Ovary (tissue), 9 donors: ENCODE results near the gene SNX10. TPM values are rescaled to one million over a fixed set of nuclear protein-coding genes. Genes with fewer than 3 reads are reported as not detected.

Source experiments
- DNase-seq, 5 donors: peaks; one replicate each; pipeline ENCODE4 v3.0.0-alpha.2; 2019 to 2020
- H3K27ac ChIP-seq, 2 donors: fragments of 200-600 bp; one replicate each; pipeline versions ENCODE4 v1.5.1 to v1.8.0; 2019 to 2022
- H3K27me3 ChIP-seq: fragments of 200-600 bp; one replicate; pipeline ENCODE4 v1.8.0; 2022
- H3K36me3 ChIP-seq: fragments of 200-600 bp; sonication (generic); one replicate; pipeline ENCODE4 v1.5.1; 2019
- H3K4me1 ChIP-seq: one replicate; pipeline ENCODE4 v1.8.1; 2013; ENCODE audit warnings: mild to moderate bottlenecking, moderate library complexity; ENCODE audit not compliant: insufficient read depth
- H3K4me3 ChIP-seq: fragments of 200-600 bp; sonication (generic); one replicate; pipeline ENCODE4 v1.5.1; 2017
- H3K9me3 ChIP-seq, 2 donors: fragments of 200-600 bp in 1 of 2; sonication (generic) in 1 of 2; one replicate each; pipeline versions ENCODE4 v1.5.1 to v1.8.1; 2013 to 2019; ENCODE audit warnings: mild to moderate bottlenecking in 1 of 2, moderate library complexity in 1 of 2
- EP300 ChIP-seq: sonication (generic); formaldehyde crosslinking; IDR thresholded peaks from one replicate; pipeline ENCODE4 v1.6.1; 2017; ENCODE audit warnings: antibody characterized with exemption
- POLR2A ChIP-seq: fragments of 450-650 bp; IDR thresholded peaks from one replicate; pipeline ENCODE4 v1.6.1; 2017; ENCODE audit warnings: antibody characterized with exemption, mild to moderate bottlenecking, moderate library complexity
- WGBS, 3 donors: extraction: QIAGEN DNeasy Blood & Tissue Kit in 1 of 3; methylation state at CpG; one replicate each; pipeline versions ENCODE4 v1.1.5 to v1.1.7; 2013 to 2017; 5-methylcytosine and 5-hydroxymethylcytosine counted together
- intact Hi-C, 4 donors: fragments of 100-400 bp; cut with DNase I; formaldehyde crosslinking; loops; one replicate each; pipeline versions ENCODE4 v1.11.0 to v1.15.1; 2022 to 2023
- polyA plus RNA-seq, 2 donors: library from polyadenylated mRNA; stranded (reverse); fragments of 200-250 nt in 1 of 2; fragments of 350-450 nt in 1 of 2; fragmentation: Illumina TruSeq in 1 of 2; extraction: RNeasy Lipid Tissue Mini Kit (QIAGEN cat#74804) in 1 of 2; gene quantifications; one replicate each; pipeline ENCODE4 v1.2.3, GENCODE V29; 2013 to 2014
- total RNA-seq, 7 donors: library from RNA; depleted of rRNA in 2 of 7; stranded (reverse); fragments of >200 nt in 2 of 7; fragmentation: NEBNext Ultra II Directional in 3 of 7; extraction: Animal tissue kit (Norgen Biotek cat#: 25700) in 3 of 7; gene quantifications; one replicate each; pipeline versions ENCODE4 v1.1.0 to v1.2.4, GENCODE V29; 2016 to 2023
- TF ChIP-seq, protein P1 (sequence below), 3 donors: fragments of 450-650 bp in 2 of 3; fragments of 200-600 bp in 1 of 3; IDR thresholded peaks; one replicate each; pipeline versions ENCODE4 v1.5.1 to v1.8.0; 2016 to 2022; ENCODE audit warnings: antibody characterized with exemption in 3 of 3, mild to moderate bottlenecking in 1 of 3
- donor health status: DM: no; HTN: no; CAD: no; lungs with moderate emphysema.
- donor health status: DM: no; HTN: no; CAD: no.
- donor health status: Bipolar disorder and iron deficiency.
- donor health status: DM: yes; HTN: yes; CAD: no.
- donor health status: DM: no; HTN: no; CAD: no.
- donor health status: DM: yes; HTN: yes; CAD: no.

Gene SNX10
- total and polyA plus RNA-seq, 9 donors = 1.1 to 6.4 (median 2.0) TPM

DNA sequence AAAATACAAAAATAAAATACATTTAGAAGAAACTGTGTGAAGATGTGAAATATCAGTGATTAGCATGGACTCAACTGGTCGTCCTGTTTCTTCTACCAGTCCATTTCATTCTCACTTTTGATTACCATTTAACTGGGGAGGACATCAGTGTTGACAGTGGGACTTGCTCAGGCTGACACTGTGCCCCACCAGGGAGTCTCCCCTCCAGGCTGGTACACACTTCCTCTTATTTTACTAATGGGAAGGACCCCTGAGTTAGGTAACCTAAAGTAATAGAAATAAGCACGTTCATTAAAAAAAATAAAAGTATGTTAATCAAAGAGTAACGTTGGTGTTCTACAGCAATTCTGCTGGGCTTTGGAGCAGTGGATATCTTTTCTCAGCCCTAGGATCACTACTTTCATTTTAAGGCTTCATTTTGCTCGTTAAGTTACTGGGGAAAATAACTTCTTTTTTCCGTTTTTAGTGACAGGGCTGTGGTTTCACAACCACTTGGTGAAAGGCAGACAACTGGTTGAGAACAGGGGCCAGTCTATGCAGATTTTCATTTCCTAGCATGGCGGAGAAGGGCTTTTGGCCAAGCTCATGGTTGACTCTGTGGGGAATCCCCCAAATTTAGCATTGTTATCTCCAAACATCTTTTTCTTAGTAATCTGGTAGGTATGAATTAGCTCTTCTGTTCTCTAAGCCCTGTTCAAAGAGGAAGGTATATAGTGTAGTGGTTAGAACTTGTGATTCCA, 2.1 kb downstream of the SNX10 start:
- TF ChIP-seq, protein P1, sequence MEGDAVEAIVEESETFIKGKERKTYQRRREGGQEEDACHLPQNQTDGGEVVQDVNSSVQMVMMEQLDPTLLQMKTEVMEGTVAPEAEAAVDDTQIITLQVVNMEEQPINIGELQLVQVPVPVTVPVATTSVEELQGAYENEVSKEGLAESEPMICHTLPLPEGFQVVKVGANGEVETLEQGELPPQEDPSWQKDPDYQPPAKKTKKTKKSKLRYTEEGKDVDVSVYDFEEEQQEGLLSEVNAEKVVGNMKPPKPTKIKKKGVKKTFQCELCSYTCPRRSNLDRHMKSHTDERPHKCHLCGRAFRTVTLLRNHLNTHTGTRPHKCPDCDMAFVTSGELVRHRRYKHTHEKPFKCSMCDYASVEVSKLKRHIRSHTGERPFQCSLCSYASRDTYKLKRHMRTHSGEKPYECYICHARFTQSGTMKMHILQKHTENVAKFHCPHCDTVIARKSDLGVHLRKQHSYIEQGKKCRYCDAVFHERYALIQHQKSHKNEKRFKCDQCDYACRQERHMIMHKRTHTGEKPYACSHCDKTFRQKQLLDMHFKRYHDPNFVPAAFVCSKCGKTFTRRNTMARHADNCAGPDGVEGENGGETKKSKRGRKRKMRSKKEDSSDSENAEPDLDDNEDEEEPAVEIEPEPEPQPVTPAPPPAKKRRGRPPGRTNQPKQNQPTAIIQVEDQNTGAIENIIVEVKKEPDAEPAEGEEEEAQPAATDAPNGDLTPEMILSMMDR (IDR thresholded peaks at IDR 0.05) = no peak
- TF ChIP-seq EP300 (no peak), POLR2A (no peak)
- H3K27ac ChIP-seq = no peak overlapping the region
- intact Hi-C loops = no loop called here
- no peak for DNase-seq
- H3K4me3 ChIP-seq = no peak overlapping the region
- no peaks in the 10 kb centered on the region for H3K36me3 ChIP-seq
- H3K27me3 ChIP-seq = no peaks in the 10 kb centered on the region
- 82 to 87% (median 82%) methylated on average over 6 of the region's 6 CpGs for WGBS, 3 donors
- H3K4me1 ChIP-seq = peaks cover 5% of the 10 kb centered on the region
- H3K9me3 ChIP-seq = no peaks in the 10 kb centered on the region

DNA sequence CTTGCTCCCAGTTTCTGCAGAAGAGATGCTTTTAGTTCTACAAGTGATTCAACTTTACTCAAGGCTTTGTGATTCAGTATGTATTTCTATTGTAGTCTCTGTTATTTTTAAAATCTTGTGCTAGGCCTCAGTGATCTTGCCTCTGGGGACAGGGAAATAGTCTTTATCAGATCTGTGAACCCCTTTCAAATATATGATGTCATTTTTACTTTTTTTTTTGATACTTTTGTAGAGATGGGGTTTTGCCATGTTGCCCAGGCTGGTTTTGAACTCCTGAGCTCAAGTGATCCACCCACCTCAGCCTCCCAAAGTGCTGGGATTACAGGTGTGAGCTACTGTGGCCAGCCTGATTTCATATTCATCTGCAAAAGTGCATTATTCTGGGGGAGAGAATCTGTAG, 3.4 kb downstream of the SNX10 start:
- H3K27ac ChIP-seq = no peak overlapping the region
- no peaks in the 10 kb centered on the region for H3K36me3 ChIP-seq
- DNase-seq = no peak
- H3K27me3 ChIP-seq = no peaks in the 10 kb centered on the region
- intact Hi-C loops = no loop called here
- H3K9me3 ChIP-seq = no peaks in the 10 kb centered on the region
- H3K4me1 ChIP-seq = peaks cover 5% of the 10 kb centered on the region
- TF ChIP-seq, protein P1 (IDR thresholded peaks at IDR 0.05) = no peak
- TF ChIP-seq EP300 = no peak
- no peak overlapping the region for H3K4me3 ChIP-seq

DNA sequence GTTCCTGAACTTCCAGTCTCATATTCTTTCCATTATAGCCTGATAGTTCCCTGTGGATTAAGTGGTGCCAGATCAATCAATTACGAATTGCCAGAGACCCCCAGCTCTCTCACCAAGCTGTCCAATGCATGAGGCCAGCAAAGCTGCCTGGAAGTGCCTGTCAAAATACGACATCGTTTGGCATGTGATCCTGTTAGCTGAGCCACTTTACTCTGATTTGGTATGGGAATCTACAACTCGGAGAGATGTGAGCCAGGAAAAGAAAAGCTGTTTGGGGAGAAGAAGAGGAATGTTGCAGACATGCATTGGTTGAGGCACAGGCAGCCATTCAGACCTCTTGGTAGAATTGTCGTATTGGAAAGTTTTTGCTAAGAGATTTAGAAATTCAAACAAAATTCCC, 3.9 kb downstream of the SNX10 start:
- Histone ChIP-seq H3K36me3 (no peaks in the 10 kb centered on the region), H3K4me1 (peaks cover 5% of the 10 kb centered on the region), H3K27ac (no peak overlapping the region), H3K27me3 (no peaks in the 10 kb centered on the region), H3K9me3 (no peaks in the 10 kb centered on the region), H3K4me3 (no peak overlapping the region)
- intact Hi-C loops = no loop called here
- DNase-seq = no peak
- 93 to 95% (median 95%) methylated on average over 5 of the region's 5 CpGs for WGBS, 3 donors
- TF ChIP-seq, protein P1 (IDR thresholded peaks at IDR 0.05) = no peak
- no peak for TF ChIP-seq POLR2A
- no peak for TF ChIP-seq EP300

DNA sequence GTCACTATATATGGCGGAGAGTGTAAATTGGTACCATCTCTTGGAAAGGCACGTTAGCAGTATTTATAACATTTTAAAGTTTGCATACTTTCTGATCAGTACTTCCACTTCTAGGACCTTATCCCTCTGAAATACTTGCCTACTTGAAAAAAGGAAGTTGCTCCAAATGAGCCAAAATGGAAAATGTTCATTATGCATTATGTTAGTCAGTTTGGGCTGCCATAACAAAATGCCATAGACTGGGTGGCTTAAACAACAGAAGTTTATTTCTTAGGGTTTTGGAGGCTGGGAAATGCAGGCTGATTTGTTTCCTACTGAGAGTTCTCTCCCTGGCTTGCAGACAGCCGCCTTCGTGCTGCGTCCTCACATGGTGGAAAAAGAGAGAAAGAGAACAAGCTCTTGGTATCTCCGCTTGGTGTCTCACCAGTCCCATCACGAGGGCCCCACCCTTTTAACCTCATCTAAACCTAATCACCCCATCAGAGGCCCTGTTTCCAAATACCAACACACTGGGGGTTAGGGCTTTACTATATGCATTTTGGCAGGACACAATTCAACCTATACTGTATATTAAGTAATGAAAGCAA, 6.9 kb downstream of the SNX10 start:
- H3K4me3 ChIP-seq = no peak overlapping the region
- H3K36me3 ChIP-seq = no peaks in the 10 kb centered on the region
- WGBS, 3 donors = 82 to 89% (median 86%) methylated on average over 7 of the region's 7 CpGs
- no peaks in the 10 kb centered on the region for H3K4me1 ChIP-seq
- no peaks in the 10 kb centered on the region for H3K9me3 ChIP-seq
- no peak overlapping the region for H3K27ac ChIP-seq
- TF ChIP-seq POLR2A (no peak), EP300 (no peak)
- TF ChIP-seq, protein P1 (IDR thresholded peaks at IDR 0.05) = no peak
- H3K27me3 ChIP-seq = no peaks in the 10 kb centered on the region
- intact Hi-C loops = no loop called here
- DNase-seq = no peak
